HUES64 (cell line): ENCODE data around the gene ZCRB1.

Experiments used
- H3K27ac ChIP-seq: 2 replicates; pipeline ENCODE4 v1.7.0; 2013; ENCODE audit warnings: low read depth, low read length, inconsistent platforms
- H3K27me3 ChIP-seq: 2 replicates; pipeline ENCODE4 v1.6.1; 2013; ENCODE audit warnings: mild to moderate bottlenecking, low read length; ENCODE audit not compliant: insufficient read depth
- H3K36me3 ChIP-seq: 2 replicates; pipeline ENCODE4 v1.6.1; 2013; ENCODE audit warnings: mild to moderate bottlenecking, low read length; ENCODE audit not compliant: insufficient read depth
- H3K4me1 ChIP-seq: 2 replicates; pipeline ENCODE4 v1.6.1; 2013; ENCODE audit warnings: mild to moderate bottlenecking, low read length, moderate library complexity; ENCODE audit not compliant: insufficient read depth
- H3K4me3 ChIP-seq: 2 replicates; pipeline ENCODE4 v1.5.1; 2013; ENCODE audit warnings: mild to moderate bottlenecking, low read length, moderate library complexity
- H3K9ac ChIP-seq: 2 replicates; pipeline ENCODE4 v1.6.1; 2013; ENCODE audit warnings: mild to moderate bottlenecking, low read depth, low read length
- H3K9me3 ChIP-seq: 2 replicates; pipeline ENCODE4 v1.6.1; 2013; ENCODE audit warnings: low read depth, low read length; ENCODE audit not compliant: insufficient read depth
- WGBS: fragments of 150-250, 120-280 bp; methylation state at CpG from one replicate; pipeline ENCODE4 v1.1.7; 2013; ENCODE audit warnings: missing lambda C conversion rate; 5-methylcytosine and 5-hydroxymethylcytosine counted together

The ZCRB1 gene

DNA sequence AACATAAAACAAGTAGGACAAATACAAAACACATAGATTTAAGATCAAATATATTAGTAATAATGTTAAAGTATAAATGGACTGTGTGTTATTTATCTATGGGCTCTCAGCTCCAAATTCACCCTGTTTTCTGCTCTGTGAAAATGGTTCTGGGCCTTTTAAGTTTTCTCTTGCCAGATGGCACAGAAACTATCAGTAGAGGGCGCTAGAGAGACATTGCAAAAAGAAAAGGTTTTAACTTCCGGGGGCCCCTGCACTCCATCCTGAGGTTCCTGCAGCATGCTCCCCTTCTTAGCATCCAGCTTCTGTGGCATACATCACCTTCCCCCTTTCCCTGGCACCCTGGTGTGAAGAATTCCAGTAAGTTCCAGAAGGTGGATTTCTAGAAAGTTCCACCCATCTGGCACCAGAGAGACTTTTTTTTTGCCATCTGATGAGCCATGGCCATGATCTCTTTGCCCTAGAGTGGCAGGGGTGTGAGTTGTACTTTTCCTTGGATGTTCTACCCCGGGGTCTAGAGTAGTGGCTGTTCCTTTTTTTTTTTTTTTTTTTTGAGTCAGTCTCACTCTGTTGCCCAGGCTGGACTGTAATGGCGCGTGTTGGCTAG is 29.3 kb downstream of the ZCRB1 start:
- Histone ChIP-seq H3K27ac (no peak overlapping the region), H3K4me1 (no peaks in the 10 kb centered on the region), H3K36me3 (no peaks in the 10 kb centered on the region), H3K4me3 (no peak overlapping the region), H3K9ac (no peak overlapping the region), H3K9me3 (no peaks in the 10 kb centered on the region), H3K27me3 (no peaks in the 10 kb centered on the region)
- WGBS: 95% methylated on average over 5 of the region's 5 CpGs

GRCh38 chr12:42291680-42292079 is 34.2 kb downstream of the ZCRB1 start:
- H3K4me3 ChIP-seq: no peak overlapping the region
- 92% methylated on average over 1 of the region's 2 CpGs for WGBS
- no peaks in the 10 kb centered on the region for H3K27me3 ChIP-seq
- no peaks in the 10 kb centered on the region for H3K36me3 ChIP-seq
- no peak overlapping the region for H3K9ac ChIP-seq
- no peak overlapping the region for H3K27ac ChIP-seq
- no peaks in the 10 kb centered on the region for H3K9me3 ChIP-seq
- no peaks in the 10 kb centered on the region for H3K4me1 ChIP-seq

DNA sequence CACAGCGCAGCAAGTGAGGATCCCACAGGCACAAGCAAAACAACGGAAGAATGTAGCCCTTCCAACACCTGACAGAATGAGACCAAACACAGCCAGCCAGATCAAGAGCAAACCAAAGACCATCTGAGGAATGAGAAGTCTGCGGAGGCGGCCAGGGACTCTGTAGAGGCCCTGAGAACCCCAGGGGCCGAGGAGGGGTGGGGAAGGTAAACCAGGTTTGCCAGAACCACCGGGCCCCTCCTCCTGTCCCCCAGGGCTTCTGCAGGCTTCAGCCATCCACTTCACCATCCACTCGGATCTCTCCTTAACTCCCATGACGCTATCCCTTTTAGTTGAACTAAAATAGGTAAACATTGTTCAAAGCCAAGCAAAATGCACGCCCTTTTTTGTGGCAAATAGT is 37.4 kb downstream of the ZCRB1 start:
- Histone ChIP-seq H3K36me3 (no peaks in the 10 kb centered on the region), H3K9ac (no peak overlapping the region), H3K4me3 (no peak overlapping the region), H3K27me3 (no peaks in the 10 kb centered on the region), H3K4me1 (no peaks in the 10 kb centered on the region), H3K27ac (no peak overlapping the region), H3K9me3 (no peaks in the 10 kb centered on the region)
- 88% methylated on average over 9 of the region's 9 CpGs for WGBS

DNA sequence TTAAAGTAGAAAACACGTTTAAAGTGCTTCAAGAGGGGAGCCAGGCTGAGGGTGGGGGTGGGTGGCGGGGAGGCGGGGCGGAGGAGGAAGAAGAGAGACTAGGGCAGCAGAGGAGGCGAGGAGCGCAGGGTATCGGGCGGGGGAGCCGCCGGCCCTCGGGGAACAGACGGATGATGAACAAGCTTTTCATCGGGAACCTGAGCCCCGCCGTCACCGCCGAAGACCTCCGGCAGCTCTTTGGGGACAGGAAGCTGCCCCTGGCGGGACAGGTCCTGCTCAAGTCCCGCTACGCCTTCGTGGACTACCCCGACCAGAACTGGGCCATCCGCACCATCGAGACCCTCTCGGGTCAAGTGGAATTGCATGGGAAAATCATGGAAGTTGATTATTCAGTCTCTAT is 39.2 kb downstream of the ZCRB1 start:
- Histone ChIP-seq H3K36me3 (no peaks in the 10 kb centered on the region), H3K4me1 (no peaks in the 10 kb centered on the region), H3K4me3 (no peak overlapping the region), H3K9ac (no peak overlapping the region), H3K9me3 (no peaks in the 10 kb centered on the region), H3K27me3 (no peaks in the 10 kb centered on the region), H3K27ac (no peak overlapping the region)
- 92% methylated on average over 26 of the region's 26 CpGs for WGBS

GRCh38 chr12:42285431-42285830 is 40.5 kb downstream of the ZCRB1 start:
- WGBS: 100% methylated on average over 1 of the region's 2 CpGs

GRCh38 chr12:42284876-42285275 is 41.0 kb downstream of the ZCRB1 start:
- Histone ChIP-seq H3K27me3 (no peaks in the 10 kb centered on the region), H3K9me3 (no peaks in the 10 kb centered on the region), H3K4me3 (no peak overlapping the region), H3K4me1 (no peaks in the 10 kb centered on the region), H3K9ac (no peak overlapping the region), H3K36me3 (no peaks in the 10 kb centered on the region), H3K27ac (no peak overlapping the region)
- 93% methylated on average over 2 of the region's 2 CpGs for WGBS

More at GRCh38 chr12:42285431-42285830, 40.5 kb downstream of the ZCRB1 start:
- Histone ChIP-seq H3K9ac (no peak overlapping the region), H3K27ac (no peak overlapping the region), H3K4me1 (no peaks in the 10 kb centered on the region), H3K27me3 (no peaks in the 10 kb centered on the region), H3K36me3 (no peaks in the 10 kb centered on the region), H3K4me3 (no peak overlapping the region), H3K9me3 (no peaks in the 10 kb centered on the region)

- Histone ChIP-seq H3K27me3 (no peaks in the 10 kb centered on the region), H3K4me1 (no peaks in the 10 kb centered on the region), H3K9ac (no peak overlapping the region), H3K27ac (no peak overlapping the region), H3K36me3 (no peaks in the 10 kb centered on the region), H3K4me3 (no peak overlapping the region), H3K9me3 (no peaks in the 10 kb centered on the region)
- 100% methylated on average over 1 of the region's 1 CpG for WGBS
Observed at GRCh38 chr12:42284157-42284556, 41.7 kb downstream of the ZCRB1 start.

- Histone ChIP-seq H3K27me3 (no peaks in the 10 kb centered on the region), H3K27ac (no peak overlapping the region), H3K36me3 (no peaks in the 10 kb centered on the region), H3K9ac (no peak overlapping the region), H3K4me3 (no peak overlapping the region), H3K9me3 (no peaks in the 10 kb centered on the region), H3K4me1 (no peaks in the 10 kb centered on the region)
Observed at GRCh38 chr12:42283739-42284138, 42.2 kb downstream of the ZCRB1 start.

- H3K4me1 ChIP-seq: no peaks in the 10 kb centered on the region
- H3K27ac ChIP-seq: no peak overlapping the region
- H3K9ac ChIP-seq: no peak overlapping the region
- no peak overlapping the region for H3K4me3 ChIP-seq
- H3K27me3 ChIP-seq: no peaks in the 10 kb centered on the region
- H3K36me3 ChIP-seq: no peaks in the 10 kb centered on the region
- no peaks in the 10 kb centered on the region for H3K9me3 ChIP-seq
- WGBS: 93% methylated on average over 2 of the region's 2 CpGs
Observed at GRCh38 chr12:42282294-42282693, 43.6 kb downstream of the ZCRB1 start.

DNA sequence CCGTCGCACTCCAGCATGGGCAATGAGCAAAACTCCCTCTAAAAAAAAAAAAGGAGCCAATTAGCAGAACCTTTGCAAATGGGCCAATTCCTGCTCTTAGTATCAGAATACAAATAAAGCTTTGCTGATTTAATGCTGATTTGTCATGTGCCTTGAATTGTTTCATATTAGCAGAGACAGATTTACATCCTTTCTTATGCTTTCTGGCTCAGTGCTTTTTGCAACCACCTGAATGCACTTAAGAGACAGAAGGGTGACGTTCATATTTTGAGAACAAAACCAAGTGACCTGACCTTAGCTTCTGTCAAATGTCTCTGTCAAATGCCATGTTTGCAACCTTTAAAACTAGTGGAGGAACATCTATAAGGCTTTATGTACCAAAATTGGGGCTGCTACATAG is 44.0 kb downstream of the ZCRB1 start:
- Histone ChIP-seq H3K9me3 (no peaks in the 10 kb centered on the region), H3K9ac (no peak overlapping the region), H3K27ac (no peak overlapping the region), H3K27me3 (no peaks in the 10 kb centered on the region), H3K4me1 (no peaks in the 10 kb centered on the region), H3K36me3 (no peaks in the 10 kb centered on the region), H3K4me3 (no peak overlapping the region)
- 95% methylated on average over 3 of the region's 3 CpGs for WGBS

- no peaks in the 10 kb centered on the region for H3K4me1 ChIP-seq
- H3K4me3 ChIP-seq: no peak overlapping the region
- H3K9ac ChIP-seq: no peak overlapping the region
- no peaks in the 10 kb centered on the region for H3K27me3 ChIP-seq
- H3K36me3 ChIP-seq: no peaks in the 10 kb centered on the region
- no peak overlapping the region for H3K27ac ChIP-seq
- H3K9me3 ChIP-seq: no peaks in the 10 kb centered on the region
- WGBS: 62% methylated on average over 3 of the region's 3 CpGs
Observed at GRCh38 chr12:42281278-42281677, 44.6 kb downstream of the ZCRB1 start.

DNA sequence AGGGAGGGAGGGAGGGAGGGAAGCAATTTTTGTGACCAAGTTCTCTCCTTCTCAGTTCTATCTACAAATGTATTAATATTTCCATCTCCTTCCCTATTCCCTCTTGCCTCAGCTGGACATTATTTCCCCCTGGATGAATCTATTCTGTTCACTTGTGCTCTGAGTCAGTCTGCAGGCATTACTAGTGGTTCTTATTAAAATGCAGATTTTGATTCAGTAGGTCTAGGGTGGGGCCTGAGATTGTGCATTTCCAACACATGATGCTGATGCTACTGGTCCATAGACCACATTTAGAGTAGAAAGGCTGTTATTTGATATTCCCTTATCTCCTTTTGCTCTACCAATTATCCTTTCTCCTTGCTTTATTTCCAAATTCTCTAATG is 47.8 kb downstream of the ZCRB1 start:
- Histone ChIP-seq H3K9ac (no peak overlapping the region), H3K27ac (no peak overlapping the region), H3K4me1 (no peaks in the 10 kb centered on the region), H3K4me3 (no peak overlapping the region), H3K36me3 (no peaks in the 10 kb centered on the region), H3K27me3 (no peaks in the 10 kb centered on the region), H3K9me3 (no peaks in the 10 kb centered on the region)
